Activated gamma-delta T cell treated with Interleukin-2 at 50 U/mL for 16 hours (primary cell): ENCODE measurements around the gene ADAMTS2.

Experiments used
- DNase-seq: peaks from one replicate; pipeline ENCODE4 v3.0.0-alpha.2; 2020

Gene ADAMTS2

DNA sequence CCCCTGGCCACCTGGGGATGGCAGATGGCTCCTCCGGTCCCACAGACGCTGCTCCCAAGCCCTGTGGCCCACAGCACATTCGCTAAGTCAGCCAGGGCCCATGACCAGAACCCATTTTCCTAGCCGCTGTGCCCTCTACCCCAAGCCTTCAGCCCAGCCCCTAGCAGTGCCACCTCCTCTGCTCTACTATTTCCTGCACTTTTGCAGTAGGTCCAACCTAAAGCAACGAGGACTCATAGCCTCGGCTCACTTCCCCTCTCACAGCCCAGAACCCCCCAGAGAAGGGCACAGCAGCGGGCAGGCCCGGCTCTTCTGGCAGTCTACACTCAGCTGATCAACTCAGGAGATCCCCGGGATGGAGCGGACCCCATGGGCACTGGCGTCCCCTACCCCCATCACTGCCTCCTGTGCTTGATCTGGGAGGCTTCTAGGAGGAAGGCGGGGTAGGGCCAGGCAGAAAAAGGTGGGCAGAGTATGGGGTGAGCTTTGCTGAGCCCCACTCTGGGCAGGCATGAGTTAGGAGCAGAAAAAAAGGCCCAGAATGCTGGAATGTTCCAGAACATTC lies 173.9 kb downstream of the ADAMTS2 start:
- no peak for DNase-seq

GRCh38 chr5:179170606-179171005 lies 174.7 kb downstream of the ADAMTS2 start:
- no peak for DNase-seq

- DNase-seq: no peak
These were observed 175.4 kb downstream of the ADAMTS2 start for GRCh38 chr5:179169836-179170235.

GRCh38 chr5:179168664-179169063 lies 176.6 kb downstream of the ADAMTS2 start:
- DNase-seq: no peak

DNA sequence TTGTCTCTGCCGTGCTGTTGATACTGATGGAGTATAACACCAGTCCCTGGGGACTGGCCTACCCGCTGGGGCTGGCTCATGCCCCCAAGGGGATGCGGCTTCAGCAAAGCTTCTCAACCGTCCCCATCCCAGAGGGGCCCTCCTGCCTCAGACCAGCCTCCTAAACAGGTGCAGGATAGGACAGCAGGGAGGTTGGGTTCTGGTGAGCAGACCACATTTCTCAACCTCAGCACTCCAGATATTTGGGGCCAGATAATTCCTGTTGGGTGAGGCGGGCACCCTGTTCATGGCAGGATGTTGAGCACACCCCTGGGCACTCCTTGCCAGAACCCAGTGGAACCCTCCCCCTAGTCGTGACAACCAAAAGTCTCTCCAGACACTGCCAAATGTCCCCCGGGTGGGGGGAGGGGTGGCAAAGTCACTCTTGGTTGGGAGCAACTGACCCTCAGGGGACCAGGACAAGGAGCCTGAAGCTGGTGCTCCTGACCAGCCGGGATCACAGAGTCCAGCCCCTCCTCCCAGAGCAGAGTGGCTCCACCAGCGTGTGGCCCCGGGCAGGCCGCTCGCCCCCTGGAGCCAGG lies 177.3 kb downstream of the ADAMTS2 start:
- no peak for DNase-seq

GRCh38 chr5:179166886-179167841 lies 178.1 kb downstream of the ADAMTS2 start:
- peak; percentile 64 for DNase-seq

GRCh38 chr5:179166171-179166885 lies 178.9 kb downstream of the ADAMTS2 start:
- DNase-seq: no peak

DNA sequence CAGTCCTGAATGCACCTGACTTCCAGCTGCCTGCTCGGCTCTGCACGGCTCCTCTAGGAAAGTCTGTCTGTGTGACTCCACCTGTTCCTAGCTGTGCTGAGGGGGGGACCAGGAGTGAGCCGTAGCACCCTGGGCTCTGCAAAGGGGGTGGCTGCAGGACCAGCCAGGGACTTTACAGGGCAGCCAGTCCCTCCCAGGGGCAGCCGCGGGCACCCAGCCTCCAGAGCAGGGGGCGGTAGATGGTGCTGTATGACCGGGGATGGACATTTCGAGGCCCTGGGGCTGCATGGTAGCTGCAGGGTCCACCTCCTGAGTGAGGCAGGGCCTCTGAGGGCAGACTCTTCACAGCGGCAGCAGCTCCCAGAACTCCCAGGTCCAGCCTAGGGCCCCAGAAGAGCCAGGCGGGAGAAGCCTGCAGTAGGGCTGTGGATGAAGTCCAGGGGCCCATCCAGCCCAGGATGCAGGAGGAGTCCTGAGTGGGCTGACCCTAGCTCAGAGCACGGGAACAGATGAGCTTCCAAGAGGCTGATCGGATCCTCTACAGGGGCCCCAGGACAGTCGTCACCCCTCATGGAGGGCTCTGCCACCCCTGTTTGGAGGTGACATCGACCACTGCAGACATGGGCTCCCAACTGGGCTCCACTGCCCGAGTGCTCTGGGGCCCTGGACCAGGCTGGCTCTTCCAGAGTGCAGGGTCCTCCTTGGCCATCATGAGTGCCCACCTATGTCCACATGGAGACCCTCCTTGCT lies 179.7 kb downstream of the ADAMTS2 start:
- DNase-seq: no peak

DNA sequence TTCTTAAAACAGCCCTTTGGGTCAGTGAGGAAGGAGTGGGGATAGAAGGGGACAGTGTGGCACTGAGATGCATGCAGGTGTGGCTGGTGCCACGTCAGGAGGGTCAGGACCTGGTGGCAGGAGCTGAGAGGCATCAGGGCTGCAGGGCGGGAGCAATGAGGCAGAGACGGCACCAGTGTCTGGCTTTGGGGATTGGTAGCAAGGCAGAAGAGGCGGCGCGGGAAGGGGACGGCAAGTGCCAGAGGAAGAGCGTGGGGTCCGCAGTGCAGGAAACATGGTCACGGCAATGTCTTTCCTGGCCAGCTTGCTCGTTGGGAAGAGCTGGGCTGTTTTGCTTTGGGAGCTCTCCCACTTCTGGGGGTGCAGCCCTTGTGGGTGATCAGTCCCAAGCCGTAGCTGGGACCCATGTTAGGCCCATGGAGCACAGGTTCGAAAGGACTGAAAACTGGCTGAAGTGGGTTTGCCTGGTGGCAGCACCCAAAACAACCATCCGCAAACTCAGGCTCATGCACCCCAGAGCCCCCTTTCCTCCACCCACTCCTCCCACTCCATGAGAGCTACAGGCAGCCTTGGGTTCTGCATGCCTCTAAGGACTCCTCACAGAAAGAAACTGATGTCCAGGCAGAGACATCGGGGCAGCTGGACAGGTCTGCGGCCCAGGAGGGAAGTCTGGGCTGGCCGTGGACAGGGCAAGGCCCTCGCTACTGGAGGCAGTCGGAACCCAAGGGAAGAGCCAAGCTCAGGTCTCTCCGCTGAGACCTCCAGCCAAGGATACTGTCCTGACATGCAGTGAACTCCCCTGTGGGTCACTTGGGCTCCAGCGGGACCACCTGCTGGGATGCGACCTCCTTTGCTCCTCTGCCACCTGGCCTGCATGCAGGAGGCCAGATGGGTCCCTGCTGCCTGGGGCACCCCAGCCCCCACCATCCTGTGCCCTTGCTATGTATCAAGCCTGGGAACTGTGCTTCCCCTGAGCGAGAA lies 180.6 kb downstream of the ADAMTS2 start:
- DNase-seq: no peak

GRCh38 chr5:179163236-179164155 lies 181.8 kb downstream of the ADAMTS2 start:
- DNase-seq: no peak

- no peak for DNase-seq
These were observed 182.7 kb downstream of the ADAMTS2 start for GRCh38 chr5:179162351-179163235.

GRCh38 chr5:179161901-179162300 lies 183.4 kb downstream of the ADAMTS2 start:
- DNase-seq: no peak

- DNase-seq: no peak
These were observed 184.7 kb downstream of the ADAMTS2 start for GRCh38 chr5:179160584-179160983.

GRCh38 chr5:179158556-179158955 lies 186.7 kb downstream of the ADAMTS2 start:
- DNase-seq: no peak

- no peak for DNase-seq
These were observed 190.0 kb downstream of the ADAMTS2 start for GRCh38 chr5:179154991-179155955.

DNA sequence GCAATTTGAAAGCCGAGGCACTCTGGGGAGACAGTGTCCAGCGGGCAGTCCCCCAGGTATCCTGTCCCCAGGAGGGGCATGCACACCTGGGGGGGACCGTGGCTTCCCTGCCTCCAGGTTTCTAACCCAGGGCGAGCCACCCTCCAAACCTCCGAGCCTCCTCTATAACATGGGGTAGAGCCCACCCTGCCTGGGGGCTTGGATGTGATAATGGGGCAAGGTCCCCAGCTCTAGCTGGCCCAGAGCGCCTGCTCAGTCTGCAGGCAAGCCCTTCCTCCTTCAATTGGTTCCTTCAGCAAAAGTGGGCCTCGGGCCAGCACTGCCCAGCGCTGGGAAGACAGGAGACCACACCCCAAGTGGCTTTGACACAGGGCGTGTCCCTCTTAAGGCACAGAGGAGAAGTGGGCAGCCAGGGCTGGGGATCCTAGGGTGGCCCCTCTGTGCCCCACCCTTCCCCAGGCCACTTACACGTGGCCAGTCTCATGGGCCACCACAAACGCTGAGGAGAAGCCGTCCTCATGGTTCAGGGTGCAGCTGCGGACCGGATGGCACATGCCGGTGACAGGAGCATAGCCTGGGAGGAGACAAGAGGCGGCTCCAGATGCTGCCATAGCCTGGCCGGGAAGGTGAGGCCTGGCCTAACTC lies 190.8 kb downstream of the ADAMTS2 start:
- no peak for DNase-seq

- no peak for DNase-seq
These were observed 191.3 kb downstream of the ADAMTS2 start for GRCh38 chr5:179153921-179154345.
